Skeletal muscle cell (primary cell): Measurements from ENCODE around the gene R3HDM2.

Experiments
- DNase-seq: peaks from one replicate; pipeline ENCODE4 v3.0.0-alpha.2; 2010; ENCODE audit warnings: low read depth
- H3K4me3 ChIP-seq: 2 replicates; pipeline ENCODE4 v1.5.1; 2011; ENCODE audit warnings: low read depth, mild to moderate bottlenecking, control low read depth, low read length, moderate library complexity

The R3HDM2 gene

DNA sequence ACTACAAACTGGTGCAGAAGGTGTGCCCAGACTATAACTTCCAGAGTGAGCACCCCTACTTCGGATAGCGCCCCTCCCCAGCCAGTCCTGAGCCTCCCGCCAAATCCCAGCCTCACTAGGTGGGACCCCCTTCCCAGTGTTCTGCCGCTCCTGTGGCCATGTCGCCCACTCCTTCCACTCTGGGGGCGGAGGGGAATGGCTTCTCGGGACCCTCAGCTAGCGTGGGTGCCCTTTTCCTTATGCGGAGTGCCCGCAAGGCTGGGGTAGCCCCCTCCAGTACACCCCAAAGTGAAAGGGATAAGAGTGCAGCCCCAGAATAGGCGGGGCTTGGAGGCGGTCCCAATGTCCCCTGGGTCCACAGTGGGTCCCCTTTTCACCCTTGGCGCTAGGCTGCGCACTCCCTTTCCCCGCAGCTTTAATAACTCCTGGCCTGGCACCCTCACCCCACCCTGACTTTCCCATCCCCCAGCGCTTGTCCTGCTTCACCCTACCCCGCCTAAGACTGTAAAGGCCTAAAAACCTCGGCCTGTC is 205.1 kb downstream of the R3HDM2 start:
- DNase-seq = no peak
- no peak overlapping the region for H3K4me3 ChIP-seq

DNA sequence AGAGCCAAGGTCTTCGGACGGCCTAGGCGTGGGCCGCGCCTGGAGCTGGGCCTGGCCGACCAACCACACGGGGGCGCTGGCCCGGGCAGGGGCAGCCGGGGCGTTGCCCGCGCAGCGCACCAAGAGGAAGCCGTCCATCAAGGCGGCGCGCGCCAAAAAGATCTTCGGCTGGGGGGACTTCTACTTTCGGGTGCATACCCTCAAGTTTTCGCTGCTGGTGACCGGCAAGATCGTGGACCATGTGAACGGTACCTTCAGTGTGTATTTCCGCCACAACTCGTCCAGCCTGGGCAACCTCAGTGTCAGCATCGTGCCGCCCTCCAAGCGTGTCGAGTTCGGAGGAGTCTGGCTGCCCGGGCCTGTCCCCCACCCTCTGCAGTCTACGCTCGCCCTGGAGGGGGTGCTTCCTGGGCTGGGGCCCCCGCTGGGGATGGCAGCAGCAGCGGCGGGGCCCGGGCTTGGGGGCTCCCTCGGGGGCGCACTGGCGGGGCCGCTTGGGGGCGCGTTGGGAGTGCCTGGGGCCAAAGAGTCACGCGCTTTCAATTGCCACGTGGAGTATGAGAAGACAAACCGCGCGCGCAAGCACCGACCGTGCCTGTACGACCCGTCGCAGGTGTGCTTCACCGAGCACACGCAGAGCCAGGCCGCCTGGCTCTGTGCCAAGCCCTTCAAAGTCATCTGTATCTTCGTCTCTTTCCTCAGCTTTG is 205.7 kb downstream of the R3HDM2 start:
- no peak for DNase-seq
- no peak overlapping the region for H3K4me3 ChIP-seq

DNA sequence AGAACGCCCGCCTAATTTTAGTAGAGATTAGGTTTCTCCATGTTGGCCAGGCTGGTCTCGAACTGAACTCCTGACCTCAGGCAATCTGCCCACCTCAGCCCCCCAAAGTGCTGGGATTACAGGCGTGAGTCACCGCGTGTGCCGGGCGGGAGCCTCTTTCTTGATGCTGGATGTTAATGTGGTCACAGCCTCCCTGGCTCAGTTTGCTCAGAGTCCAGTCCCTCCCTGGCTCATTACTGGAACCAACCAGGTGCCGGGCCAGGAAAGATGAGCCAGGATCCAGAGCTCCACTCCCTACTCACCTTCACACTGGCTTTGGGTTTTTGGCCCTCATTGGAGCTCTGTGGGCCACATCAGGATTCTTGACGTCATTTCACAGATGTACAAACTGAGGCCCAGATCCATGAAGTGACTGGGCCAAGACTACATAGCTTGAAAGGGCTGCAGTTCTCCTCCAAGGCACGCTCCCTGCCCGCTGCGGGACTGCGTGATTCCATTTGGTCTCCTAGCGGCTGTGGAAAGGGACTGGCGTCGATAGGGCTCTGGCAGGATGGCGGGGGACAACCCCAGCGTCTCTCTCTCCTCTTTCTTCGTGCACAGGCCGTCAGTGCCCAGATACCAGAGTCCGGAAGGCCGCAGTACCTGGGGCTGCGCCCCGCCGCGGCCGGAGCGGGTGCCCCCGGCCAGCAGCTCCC is 206.4 kb downstream of the R3HDM2 start:
- no peak for DNase-seq
- no peak overlapping the region for H3K4me3 ChIP-seq

DNA sequence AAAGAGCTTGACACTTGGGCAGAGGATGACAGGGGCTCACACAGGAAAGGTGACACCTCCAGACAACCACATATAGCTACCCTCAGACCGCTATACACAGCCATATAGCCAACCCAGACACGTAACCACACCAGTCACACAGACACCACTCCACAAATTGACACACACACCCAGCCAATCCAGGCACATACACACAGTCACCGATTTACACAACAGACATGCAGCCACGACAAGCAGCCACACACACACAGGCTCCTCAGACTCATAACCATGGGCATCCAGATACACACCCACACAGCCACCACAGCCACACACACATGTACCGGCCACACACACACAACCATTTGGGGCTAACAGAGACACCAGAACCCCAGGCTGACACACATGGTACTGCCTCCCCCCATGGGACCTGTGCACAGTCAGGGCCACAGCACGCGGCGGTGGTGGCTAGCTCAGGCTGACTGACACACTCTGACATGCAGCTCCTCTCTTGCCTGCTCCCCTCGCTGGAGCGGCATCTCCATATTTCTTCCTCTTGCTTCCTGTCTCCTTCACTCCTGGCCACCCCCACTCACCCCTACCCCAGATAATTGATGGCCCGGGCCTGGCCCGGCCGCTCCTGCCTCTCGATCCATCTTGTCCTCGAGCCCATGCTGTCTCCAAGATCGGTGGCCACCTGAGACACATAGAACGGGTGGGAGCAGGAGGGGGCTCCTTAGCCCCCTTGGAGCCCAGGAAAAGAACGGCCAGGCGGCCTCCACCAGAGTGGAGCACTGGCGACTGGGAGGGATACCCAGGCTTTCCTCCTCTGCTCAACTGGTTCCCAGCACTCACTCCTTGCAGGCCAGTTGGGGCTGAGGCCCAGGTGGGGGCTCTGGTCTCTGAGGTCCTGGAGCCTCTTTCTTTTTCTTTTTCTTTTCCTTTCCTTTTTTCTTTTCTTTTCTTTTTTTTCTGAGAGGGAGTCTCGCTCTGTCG is 207.4 kb downstream of the R3HDM2 start:
- H3K4me3 ChIP-seq = no peak overlapping the region
- DNase-seq = no peak

DNA sequence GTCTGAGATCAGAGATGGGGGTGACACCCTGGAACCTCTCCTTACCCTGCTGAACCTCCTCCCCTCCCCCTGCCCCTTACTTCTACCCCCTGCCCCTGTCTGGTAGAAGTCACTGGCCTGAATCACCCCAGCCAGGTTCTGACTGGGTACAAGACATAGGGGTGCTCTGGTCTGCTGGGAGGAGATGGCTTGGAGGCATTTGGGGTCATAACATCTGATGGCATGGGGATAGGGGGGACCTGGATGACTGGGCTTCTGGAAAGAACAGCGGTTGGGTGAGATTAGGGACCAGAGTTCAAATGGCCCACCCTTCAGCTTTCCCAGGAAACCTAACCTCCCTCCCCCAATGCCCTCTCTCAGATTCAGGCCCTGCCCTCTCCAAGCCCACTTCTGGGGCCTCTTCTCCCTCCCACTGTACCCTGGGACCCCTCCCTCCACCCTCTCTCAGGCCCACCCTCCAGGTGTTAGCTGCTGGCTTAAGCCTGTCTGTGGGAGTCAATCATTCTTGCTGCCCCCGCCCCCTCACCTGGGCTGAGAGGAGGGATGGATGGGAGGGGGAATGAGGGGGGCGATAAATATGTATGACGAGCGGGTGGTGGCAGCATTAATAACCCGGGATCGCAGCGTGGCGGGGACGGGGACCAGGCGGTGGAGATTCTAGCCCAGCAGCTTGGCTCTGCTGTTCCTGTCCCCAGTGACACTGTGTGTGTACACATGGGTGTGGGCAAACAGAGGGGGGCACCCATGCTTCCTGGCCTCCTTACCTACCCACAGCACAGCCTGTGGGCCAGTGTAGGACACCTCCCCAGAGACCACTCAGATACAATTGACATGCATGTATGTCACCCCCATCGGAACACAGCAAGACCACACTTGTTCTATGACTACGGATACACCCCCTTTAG is 208.3 kb downstream of the R3HDM2 start:
- no peak for DNase-seq
- no peak overlapping the region for H3K4me3 ChIP-seq

DNA sequence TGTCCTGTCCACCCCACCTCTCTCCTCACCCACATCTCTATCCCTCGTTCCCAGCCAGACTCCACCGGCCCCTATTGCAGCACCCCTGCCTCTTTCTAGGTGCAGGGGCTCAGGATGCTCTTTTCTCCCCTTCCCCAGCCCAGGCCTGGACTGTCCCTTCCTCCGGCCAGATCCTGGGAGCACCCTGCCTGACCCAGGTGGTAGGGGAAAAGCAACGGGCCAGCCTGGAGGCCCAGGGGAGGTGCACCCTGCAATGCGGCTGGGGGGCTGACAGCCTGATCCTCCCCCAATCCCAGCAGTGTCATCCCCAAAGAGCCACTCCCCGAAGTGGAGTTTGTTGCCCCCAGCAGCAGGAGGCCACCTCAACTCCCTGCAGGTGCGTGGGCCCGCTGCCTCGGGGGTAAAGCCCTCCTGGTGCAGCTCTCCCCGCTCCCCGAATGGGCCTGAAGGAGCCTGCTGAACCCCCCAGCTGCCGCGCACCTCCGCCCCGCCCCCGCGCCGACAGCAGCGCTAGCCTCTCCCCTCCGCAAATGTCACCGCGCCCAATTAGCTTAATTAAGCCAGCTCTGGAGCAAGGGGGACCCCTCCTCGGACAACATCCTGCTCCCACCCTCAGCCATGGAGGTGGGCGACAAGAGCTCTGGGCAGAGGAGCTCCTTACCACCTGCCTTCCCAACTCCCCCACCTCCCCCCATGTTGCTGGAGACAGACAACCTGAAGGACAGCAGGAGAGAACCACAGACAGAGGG is 209.5 kb downstream of the R3HDM2 start:
- H3K4me3 ChIP-seq = no peak overlapping the region
- no peak for DNase-seq

DNA sequence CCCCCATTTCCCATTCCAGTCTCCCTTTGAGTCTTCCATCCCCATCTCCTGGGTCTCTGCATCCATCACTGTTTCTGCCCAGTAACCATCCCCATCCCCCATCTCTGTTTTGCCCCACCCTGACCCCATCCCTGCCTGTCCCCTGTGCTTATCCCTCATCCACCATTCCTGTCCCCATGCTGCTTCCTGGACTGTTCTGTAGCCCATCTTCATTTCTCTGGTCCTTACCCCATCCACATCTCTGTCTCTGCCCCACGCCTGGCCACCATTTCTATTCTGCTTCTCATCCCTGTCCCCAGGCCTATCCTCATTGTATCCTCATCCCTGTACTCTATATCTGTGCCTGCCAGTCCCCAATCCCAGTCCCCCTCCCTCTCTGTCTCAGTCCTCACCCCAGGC is 210.1 kb downstream of the R3HDM2 start:
- no peak overlapping the region for H3K4me3 ChIP-seq
- no peak for DNase-seq

DNA sequence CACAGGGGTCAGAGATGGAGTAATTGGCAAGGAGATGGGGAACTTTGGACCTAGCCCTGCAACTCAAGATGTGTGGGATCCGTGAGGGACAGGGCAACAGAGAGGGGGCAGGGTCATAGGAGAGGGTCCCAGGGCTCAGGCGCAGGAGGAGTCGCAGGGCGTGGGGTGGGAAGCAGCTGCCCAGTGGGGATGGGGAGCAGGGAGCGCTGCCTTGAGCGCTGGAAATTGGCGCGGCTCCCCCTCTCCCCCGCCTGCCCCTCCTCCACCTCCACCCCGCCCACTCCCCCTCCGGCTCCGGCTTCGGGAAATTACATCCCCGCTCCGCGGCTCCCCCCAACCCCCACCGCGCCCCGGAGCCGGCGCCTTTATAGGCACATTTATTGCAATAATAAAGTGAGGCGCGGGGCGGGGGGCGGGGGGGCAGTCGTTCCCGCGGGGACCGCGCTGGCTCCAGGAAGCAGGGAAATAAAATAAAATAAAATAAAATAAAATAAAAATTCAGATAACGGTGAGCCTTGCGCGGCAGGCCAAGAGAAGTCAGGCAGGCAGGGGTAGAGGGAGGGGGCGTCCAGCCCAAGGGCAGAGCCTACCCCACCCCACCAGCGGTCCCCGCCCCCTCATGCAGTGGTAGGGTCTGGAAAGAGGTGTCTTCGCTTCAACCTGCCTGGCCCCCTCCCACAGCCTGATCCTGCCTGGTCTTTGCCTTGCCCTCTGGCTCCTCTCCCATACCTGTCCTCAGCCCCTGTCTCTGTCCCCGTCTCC is 210.7 kb downstream of the R3HDM2 start:
- no peak overlapping the region for H3K4me3 ChIP-seq
- no peak for DNase-seq

DNA sequence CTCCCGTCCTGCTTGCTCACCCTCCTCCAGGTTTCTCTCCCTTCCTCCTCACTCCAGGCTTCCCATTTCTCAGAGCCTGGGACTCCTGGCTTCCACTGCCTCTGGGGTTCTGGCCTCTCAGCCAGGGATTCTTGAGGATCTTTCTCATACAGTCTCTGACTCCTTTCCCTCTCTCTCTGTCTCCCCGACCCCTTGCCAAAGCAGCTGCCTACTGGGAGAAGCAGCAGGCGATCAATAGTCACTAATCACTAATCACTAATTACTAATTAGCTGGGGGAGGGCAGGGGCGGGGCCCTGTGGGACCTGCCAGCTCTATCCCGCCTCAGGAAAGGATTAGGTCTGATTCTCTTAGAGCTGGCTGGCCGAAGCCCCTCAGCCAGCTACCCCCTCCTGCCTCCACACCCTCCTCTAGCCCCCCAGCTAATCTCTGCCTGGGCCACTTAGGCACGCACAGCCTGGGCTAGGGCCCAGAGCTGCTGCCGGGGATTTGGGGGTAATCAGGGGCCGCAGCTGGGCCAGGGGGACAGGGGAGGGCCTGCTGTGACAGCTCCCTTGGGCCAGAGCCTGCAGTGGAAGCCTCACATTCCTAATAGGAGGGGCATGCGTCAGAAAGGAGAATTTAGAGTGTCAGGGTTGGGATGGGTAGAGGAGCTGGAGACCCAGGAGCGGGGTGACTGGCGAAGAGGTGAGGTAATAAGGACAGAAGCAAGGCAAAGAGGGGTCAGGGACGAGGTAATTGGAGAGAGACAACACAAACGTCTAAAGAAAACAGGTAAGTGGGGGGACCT is 211.4 kb downstream of the R3HDM2 start:
- DNase-seq = no peak
- H3K4me3 ChIP-seq = no peak overlapping the region

DNA sequence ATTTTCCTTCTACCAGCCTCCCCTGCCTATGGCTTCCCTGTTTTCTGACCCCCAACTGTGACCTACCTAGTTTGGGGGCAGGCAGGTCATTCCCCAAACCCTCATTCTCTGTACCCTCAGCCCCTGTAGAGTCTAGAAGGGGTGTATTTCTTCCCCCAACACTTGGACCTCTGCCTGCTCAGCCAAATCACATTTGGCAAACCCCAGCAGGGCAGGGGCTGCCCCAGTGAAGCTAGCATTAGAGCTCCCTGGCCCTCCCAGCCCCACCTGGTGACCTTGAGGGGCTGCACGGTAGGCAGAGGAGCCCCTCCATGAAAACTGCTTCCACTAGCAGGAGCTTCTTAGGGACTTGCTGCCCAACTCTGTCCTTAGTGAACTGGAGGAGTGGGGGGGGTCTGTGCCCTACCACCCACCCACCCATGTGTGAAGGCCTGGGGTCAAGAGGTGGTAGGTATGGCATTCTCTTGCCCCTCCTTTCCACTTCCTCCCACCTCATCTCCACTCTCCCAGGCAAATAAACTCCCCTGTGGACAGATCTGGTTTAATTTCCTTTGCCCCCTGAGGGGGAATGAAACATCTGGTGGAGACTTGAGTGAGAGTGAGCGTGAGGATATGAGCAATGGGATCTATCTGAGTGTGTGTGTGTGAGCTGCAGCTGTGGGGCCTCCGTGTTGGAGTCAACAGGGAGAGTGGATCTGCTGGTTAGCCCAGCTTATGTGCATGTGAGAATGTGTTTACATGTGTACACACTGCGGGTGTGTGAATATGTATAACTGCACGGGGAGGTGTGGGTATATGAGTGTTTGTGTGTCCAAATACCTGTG is 212.6 kb downstream of the R3HDM2 start:
- no peak for DNase-seq
- no peak overlapping the region for H3K4me3 ChIP-seq

DNA sequence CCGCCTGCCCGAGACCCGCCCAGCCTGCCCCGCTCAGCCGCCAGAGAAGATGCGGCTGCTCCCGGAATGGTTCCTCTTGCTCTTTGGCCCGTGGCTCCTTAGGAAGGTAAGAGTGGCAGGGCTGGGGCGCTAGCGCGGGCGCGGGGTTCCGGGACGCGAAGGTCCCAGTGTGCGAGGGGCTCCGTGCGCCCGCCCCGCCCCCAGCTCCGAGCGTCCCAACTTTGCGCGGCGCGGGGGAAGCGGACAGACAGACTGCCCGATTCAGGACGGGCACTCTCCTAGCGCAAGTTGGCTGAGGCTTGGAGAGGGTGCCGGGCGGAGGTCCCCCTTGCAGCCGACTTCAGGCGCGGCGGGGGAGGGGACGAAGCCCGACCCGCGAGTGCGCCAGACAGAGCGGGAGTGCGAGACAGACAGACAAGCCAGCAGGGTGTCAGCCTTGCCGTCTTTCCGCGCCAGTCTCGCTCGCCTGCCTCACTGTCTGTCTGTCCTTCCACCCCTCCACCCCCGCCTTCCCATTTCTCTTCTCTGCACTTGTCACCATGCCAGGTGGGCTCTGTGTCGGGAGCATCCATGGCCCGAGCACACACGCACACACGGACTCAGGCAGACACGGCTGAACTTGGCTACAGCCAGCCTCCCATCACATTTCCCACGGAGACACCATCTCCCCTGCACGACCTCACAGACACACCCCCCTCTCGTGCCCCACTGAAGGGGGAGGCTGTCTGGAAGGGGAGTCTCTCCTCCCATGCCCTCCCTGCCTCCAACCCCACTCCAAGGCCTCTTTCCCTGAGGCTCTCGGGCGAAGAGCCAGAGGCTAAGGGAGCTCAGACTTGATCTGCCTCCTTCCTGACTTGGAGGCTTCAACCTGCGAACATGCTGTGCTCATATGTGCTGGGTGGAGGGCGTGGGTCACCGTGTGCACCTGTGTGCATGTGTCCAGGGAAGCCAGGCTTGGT is 213.6 kb downstream of the R3HDM2 start:
- peak overlapping the region; percentile 60 for H3K4me3 ChIP-seq
- no peak for DNase-seq

DNA sequence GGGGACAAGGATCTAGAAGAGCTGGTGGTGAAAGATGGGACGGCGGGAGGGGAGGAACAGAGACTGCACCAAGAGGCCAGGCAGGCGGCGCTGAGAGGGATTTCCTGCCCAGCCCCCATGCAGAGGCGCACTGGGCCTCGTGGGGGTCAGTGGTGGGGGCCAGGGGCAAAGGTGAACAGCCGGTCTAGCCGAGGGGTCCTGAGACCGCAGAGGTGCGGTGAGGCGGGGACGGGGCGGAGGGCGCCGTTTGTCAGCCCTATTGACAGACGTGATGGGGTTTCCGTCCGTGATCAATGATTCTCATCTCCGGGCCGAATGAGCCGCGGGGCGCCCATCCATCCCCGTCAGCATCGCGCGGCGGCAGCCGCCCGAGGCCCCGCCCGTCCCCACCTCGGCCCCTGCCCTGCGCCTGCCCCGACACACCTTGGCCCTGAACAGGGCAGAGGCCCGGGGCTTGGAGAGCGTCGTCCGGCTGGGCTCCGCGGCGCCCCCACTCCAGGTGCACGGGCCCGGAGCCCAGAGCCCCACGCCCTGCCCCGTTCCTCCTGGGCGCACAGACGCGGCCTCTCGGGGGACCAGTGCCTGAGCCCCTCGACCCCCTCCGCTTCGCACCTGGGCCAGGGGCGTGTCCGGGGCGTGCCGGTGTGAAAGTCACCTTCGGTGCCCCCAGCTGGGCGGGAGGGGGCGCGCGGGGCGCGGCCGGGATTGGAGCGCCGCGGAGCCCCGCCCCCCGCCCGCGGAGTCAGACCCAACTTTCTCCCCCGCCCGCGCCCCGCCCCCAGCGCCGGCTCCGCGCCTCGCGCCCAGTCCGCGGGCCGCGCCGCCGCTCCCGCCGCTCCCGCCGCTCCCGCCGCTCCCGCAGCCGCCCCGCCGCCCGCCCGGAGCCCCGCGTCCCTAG is 214.6 kb downstream of the R3HDM2 start, which contains the start of gene NXPH4:
Gene NXPH4 (plus strand): TSS at position 781 of the 898 bp plus-strand sequence. CDS start 176 bp downstream, outside the sequence.
- no peak for DNase-seq
- H3K4me3 ChIP-seq = peak within 1 kb of the TSS; percentile 60

DNA sequence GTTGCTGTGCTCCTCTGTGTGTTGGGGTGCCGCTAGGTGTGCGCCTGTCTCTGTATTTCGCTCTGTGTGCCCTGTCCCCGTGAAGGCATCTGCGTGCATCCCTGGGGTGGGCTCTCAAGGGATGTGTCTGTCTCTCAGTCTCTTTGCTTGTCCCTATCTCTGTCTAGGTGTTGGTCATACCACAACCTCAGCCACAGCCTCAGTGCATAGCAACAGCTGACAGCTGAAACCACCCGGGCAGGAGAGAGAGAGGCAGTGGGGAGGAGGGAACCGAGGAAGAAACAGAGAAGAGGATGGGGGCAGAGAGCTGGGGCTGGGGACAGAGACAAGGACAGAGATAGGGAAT is 215.2 kb downstream of the R3HDM2 start:
- no peak for DNase-seq
- no peak overlapping the region for H3K4me3 ChIP-seq

DNA sequence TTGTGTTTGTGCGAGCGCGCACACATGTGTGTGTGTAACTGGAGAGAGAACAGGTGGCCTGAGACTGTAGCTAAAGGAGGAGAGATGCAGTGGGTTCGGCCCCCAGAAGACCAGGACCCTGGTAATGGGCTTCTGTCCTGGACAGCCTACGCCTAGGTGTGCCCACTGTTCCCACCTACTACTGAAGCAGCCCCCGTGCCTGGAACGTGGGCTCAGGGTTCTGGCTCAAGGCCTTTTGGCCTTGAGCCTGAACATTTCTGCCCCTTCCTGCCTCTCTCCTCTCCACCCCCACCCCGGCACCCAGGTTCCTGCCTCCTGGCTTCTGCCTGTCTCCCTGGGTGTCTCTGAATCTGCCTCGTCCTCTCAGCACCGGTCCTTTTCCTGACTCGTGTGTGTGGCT is 215.8 kb downstream of the R3HDM2 start:
- no peak for DNase-seq
- no peak overlapping the region for H3K4me3 ChIP-seq
